K562 (cell line): ENCODE data around the gene MACROH2A2.

Source experiments
- CTCF ChIP-seq, 3 experiments: IDR thresholded peaks in 2 of 3; conservative IDR thresholded peaks in 1 of 3; 2 replicates each; pipeline ENCODE4 v1.5.1; 2011 to 2012; ENCODE audit warnings: low read length in 3 of 3, mild to moderate bottlenecking in 3 of 3, control low read depth in 2 of 3, improper control_type of control experiment in 1 of 3, inconsistent platforms in 1 of 3, low read depth in 1 of 3, mixed read lengths in 1 of 3, moderate library complexity in 1 of 3; ENCODE audit not compliant: insufficient read depth in 2 of 3
- U2AF1 ChIP-seq: fragments of 200-400 bp; formaldehyde crosslinking; optimal IDR thresholded peaks from 2 replicates; pipeline ENCODE3; 2017; ENCODE audit warnings: mild to moderate bottlenecking, low read depth, low read length, moderate library complexity

- TF ChIP-seq CTCF (IDR thresholded peaks at IDR 0.05 in 2 of 3, conservative IDR thresholded peaks at IDR 0.05 in 1 of 3; ENCODE audit: insufficient read depth in 2 of 3, low read depth in 1 of 3, low read length in 3 of 3) = no peak
- TF ChIP-seq U2AF1 = no peak
Measured at GRCh38 chr10:70067586-70067985, 14.9 kb downstream of the MACROH2A2 start.
